AG09309 (cell line): ENCODE data around the gene PCDHGA7.
A peak's percentile ranks its signal among the peaks of the same experiment; 100 is the strongest.
"Not testable (repeated sequence)": the region's sequence is repeated elsewhere in the genome, so short reads cannot be mapped to it uniquely, and the experiment has no call there.

Experiments used
- DNase-seq: peaks from one replicate; pipeline ENCODE4 v3.0.0-alpha.2; 2010; ENCODE audit warnings: low read depth
- H3K4me3 ChIP-seq: 2 replicates; pipeline ENCODE4 v1.5.1; 2011; ENCODE audit warnings: mild to moderate bottlenecking, low read depth, low read length, moderate library complexity; ENCODE audit not compliant: control insufficient read depth
- TF ChIP-seq, protein P1 (sequence below): IDR thresholded peaks from 2 replicates; pipeline ENCODE4 v1.5.1; 2011; ENCODE audit warnings: mild to moderate bottlenecking, low read depth, low read length, inconsistent platforms; ENCODE audit not compliant: insufficient read depth, control insufficient read depth; ENCODE audit errors: missing control alignments

Gene PCDHGA7

DNA sequence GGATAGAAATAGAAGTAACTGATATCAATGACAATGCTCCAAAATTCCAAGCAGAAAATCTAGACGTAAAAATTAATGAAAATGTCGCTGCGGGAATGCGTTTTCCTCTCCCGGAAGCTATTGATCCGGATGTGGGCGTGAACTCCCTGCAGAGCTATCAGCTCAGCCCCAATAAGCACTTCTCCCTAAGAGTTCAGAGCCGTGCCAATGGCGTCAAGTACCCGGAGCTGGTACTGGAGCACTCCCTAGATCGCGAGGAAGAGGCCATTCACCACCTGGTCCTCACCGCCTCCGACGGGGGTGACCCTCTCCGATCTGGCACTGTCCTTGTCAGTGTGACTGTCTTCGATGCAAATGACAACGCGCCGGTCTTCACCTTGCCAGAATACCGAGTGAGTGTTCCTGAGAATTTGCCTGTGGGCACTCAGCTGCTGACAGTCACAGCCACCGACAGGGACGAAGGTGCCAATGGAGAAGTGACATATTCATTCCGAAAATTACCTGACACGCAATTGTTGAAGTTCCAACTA, 31.1 kb downstream of the PCDHGA7 start:
- TF ChIP-seq, protein P1, sequence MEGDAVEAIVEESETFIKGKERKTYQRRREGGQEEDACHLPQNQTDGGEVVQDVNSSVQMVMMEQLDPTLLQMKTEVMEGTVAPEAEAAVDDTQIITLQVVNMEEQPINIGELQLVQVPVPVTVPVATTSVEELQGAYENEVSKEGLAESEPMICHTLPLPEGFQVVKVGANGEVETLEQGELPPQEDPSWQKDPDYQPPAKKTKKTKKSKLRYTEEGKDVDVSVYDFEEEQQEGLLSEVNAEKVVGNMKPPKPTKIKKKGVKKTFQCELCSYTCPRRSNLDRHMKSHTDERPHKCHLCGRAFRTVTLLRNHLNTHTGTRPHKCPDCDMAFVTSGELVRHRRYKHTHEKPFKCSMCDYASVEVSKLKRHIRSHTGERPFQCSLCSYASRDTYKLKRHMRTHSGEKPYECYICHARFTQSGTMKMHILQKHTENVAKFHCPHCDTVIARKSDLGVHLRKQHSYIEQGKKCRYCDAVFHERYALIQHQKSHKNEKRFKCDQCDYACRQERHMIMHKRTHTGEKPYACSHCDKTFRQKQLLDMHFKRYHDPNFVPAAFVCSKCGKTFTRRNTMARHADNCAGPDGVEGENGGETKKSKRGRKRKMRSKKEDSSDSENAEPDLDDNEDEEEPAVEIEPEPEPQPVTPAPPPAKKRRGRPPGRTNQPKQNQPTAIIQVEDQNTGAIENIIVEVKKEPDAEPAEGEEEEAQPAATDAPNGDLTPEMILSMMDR: no peak
- DNase-seq: no peak
- peak overlapping the region; percentile 25 for H3K4me3 ChIP-seq

DNA sequence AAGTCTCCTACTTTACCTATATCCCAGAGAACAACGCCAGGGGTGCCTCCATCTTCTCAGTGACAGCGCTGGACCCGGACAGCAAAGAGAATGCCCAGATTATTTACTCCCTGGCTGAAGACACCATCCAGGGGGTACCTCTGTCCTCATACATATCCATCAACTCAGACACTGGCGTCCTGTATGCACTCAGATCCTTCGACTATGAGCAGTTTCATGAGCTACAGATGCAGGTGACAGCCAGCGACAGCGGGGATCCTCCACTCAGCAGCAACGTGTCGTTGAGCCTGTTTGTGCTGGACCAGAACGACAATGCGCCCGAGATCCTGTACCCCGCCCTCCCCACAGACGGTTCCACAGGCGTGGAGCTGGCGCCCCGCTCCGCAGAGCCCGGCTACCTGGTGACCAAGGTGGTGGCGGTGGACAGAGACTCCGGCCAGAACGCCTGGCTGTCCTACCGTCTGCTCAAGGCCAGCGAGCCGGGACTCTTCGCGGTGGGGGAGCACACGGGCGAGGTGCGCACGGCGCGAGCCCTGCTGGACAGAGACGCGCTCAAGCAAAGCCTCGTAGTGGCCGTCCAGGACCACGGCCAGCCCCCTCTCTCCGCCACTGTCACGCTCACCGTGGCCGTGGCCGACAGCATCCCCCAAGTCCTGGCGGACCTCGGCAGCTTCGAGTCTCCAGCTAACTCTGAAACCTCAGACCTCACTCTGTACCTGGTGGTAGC, 32.2 kb downstream of the PCDHGA7 start:
- DNase-seq, H3K4me3 ChIP-seq: not testable (repeated sequence)

DNA sequence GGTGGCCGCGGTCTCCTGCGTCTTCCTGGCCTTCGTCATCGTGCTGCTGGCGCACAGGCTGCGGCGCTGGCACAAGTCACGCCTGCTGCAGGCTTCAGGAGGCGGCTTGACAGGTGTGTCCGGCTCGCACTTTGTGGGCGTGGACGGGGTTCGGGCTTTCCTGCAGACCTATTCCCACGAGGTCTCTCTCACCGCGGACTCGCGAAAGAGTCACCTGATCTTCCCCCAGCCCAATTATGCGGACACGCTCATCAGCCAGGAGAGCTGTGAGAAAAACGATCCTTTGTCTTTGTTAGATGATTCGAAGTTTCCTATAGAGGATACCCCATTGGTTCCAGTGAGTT, 32.7 kb downstream of the PCDHGA7 start:
- not testable (repeated sequence) for DNase-seq, H3K4me3 ChIP-seq

DNA sequence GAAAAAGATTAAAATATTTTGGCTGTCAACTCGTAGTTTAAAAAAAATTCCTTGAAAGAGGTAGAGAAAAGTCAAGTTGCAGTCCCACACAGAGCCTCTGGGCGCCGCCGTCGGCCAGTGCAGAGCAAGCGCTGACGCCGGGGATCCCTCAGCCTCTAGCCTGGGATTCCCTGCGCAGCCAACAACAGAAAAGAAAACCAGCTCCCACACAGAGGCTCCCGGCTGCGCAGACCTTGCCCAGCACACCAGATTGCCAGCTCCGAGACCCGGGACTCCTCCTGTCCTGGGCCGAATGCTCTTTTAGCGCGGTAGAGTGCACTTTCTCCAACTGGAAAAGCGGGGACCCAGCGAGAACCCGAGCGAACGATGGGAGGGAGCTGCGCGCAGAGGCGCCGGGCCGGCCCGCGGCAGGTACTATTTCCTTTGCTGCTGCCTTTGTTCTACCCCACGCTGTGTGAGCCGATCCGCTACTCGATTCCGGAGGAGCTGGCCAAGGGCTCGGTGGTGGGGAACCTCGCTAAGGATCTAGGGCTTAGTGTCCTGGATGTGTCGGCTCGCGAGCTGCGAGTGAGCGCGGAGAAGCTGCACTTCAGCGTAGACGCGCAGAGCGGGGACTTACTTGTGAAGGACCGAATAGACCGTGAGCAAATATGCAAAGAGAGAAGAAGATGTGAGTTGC, 35.1 kb downstream of the PCDHGA7 start, which contains the start of gene PCDHGB7:
TSS of gene PCDHGB7 (plus strand) at position 184 of the 679 bp plus-strand sequence. CDS start at position 367, 183 bp downstream.
- H3K4me3 ChIP-seq: peak within 1 kb of the TSS; percentile 46
- TF ChIP-seq, protein P1: peak; percentile 76
- DNase-seq: not testable (repeated sequence)

DNA sequence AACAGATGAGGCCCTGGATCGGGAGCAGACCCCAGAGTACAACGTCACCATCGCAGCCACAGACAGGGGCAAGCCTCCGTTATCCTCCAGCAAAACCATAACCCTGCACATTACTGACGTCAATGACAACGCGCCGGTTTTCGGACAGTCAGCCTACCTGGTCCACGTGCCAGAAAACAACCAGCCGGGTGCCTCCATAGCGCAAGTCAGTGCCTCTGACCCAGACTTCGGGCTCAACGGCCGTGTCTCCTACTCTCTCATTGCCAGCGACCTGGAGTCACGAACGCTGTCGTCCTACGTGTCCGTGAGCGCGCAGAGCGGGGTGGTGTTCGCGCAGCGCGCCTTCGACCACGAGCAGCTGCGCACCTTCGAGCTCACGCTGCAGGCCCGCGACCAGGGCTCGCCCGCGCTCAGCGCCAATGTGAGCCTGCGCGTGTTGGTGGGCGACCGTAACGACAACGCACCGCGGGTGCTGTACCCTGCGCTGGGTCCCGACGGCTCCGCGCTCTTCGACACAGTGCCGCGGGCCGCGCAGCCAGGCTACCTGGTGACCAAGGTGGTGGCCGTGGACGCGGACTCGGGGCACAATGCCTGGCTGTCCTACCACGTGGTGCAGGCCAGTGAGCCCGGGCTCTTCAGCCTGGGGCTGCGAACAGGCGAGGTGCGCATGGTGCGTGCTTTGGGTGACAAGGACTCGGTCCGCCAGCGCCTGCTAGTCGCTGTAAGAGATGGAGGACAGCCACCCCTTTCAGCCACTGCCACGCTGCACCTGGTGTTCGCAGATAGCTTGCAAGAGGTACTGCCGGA, 36.7 kb downstream of the PCDHGA7 start:
- no peak for DNase-seq
- H3K4me3 ChIP-seq: no peak overlapping the region
- TF ChIP-seq, protein P1: no peak

DNA sequence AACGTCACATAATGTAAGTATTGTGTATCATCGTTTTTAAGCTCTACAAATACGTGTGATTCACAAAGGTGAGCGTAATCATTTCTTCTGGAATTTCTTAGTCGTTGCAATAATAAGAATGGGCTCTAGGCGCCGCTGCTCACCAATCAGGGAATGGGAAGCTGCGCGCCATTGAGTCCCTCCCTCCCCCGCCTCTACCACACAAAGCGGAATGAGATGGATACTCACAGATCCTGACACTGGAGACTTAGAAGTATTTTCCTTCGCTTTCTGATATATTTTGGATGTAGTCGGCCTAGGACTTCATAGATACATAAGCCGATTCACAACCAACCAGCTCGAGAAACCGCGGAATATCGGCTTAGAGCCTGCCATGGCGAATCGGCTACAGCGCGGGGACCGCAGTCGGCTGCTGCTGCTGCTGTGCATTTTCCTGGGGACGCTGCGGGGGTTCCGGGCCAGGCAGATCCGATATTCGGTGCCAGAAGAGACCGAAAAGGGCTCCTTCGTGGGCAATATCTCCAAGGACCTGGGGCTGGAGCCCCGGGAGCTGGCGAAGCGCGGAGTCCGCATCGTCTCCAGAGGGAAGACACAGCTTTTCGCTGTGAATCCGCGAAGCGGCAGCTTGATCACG, 38.4 kb downstream of the PCDHGA7 start, which contains the start of gene PCDHGA11:
TSS of gene PCDHGA11 (plus strand) at position 197 of the 634 bp plus-strand sequence. CDS start at position 374, 177 bp downstream.
- TF ChIP-seq, protein P1: peak; percentile 52

DNA sequence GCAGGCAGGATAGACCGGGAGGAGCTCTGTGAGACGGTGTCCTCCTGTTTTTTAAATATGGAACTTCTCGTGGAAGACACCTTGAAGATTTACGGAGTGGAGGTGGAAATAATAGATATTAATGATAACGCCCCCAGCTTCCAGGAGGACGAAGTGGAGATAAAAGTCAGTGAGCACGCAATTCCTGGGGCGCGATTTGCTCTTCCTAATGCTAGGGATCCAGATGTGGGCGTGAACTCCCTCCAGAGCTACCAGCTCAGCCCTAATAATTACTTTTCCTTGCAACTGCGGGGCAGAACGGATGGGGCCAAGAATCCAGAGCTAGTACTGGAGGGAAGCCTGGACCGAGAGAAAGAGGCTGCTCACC, 38.9 kb downstream of the PCDHGA7 start:
- DNase-seq: no peak
- TF ChIP-seq, protein P1: no peak
- peak overlapping the region; percentile 20; the same call in 1 of the 2 replicates for H3K4me3 ChIP-seq

More for the DNA sequence above, 38.4 kb downstream of the PCDHGA7 start, which contains the start of gene PCDHGA11:
- peak within 1 kb of the TSS; percentile 20 for H3K4me3 ChIP-seq
- no peak for DNase-seq
